Measurements from ENCODE around the gene RIIAD1.

RIIAD1 gene

DNA sequence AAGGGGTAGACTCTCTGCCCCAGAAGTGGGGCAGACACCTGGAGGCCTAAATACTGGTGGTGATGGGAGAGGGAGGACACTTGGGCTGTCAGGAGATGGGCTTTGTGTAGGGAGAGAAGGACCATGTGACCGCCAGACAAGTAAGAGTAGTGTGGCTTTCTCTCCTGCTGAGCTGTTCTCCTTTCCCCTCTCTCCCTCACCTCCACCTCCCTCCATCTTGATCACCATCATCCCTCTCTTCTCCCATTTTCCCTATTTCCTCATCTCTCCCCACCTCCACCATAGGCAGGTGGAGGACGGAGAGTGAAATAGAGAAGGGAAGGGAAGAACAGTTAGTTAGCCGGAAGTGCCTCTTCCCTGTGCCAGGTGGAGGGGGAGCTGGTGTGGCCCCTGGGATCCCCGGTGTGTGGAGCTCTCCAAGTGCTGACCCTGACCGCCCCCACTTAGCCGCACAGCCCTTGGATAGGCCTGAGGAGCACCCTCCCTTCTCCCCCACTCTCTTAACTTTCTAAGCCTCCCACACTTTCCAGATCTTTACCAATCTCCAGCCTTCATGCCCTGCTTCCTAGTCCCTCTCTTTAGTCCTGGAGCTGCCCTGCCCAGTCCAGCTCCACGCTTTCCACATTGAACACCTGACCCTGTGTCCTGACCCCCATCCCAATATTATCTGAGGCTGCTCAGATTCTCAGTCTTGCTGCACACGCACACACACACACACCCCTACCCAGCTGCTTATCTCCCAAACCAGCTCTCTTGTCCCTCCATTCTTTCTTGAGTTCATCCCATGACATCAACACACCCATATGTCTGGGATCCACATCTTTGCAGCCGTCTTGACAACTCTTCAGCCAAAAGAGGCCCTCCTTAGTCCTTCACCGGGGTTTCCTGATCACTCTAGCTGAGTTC is 6.2 kb upstream of the RIIAD1 start:
- Histone ChIP-seq H3K4me2 (ENCODE audit: low read length) (no peak overlapping the region), H2AFZ (ENCODE audit: low read length) (no peak overlapping the region), H3K4me1 (ENCODE audit: insufficient read depth, low read length, severe bottlenecking) (no peaks in the 10 kb centered on the region), H3K27me3 (ENCODE audit: insufficient read depth, low read length) (no peaks in the 10 kb centered on the region), H3K27ac (ENCODE audit: low read depth, low read length, poor library complexity, severe bottlenecking) (no peak overlapping the region), H3K4me3 (ENCODE audit: low read depth, low read length, poor library complexity, severe bottlenecking) (no peak overlapping the region), H3K9ac (ENCODE audit: low read length) (no peak overlapping the region), H3K9me3 (ENCODE audit: low read length) (no peaks in the 10 kb centered on the region), H3K79me2 (ENCODE audit: insufficient read depth, low read length) (no peaks in the 10 kb centered on the region), H3K9me2 (ENCODE audit: low read depth, low read length) (no peaks in the 10 kb centered on the region), H3K36me3 (ENCODE audit: insufficient read depth, low read length) (no peaks in the 10 kb centered on the region), H3F3A (ENCODE audit: insufficient read depth, low read length) (no peaks in the 10 kb centered on the region), H4K20me1 (ENCODE audit: insufficient read depth, low read length) (no peaks in the 10 kb centered on the region)
- TF ChIP-seq, protein P1, sequence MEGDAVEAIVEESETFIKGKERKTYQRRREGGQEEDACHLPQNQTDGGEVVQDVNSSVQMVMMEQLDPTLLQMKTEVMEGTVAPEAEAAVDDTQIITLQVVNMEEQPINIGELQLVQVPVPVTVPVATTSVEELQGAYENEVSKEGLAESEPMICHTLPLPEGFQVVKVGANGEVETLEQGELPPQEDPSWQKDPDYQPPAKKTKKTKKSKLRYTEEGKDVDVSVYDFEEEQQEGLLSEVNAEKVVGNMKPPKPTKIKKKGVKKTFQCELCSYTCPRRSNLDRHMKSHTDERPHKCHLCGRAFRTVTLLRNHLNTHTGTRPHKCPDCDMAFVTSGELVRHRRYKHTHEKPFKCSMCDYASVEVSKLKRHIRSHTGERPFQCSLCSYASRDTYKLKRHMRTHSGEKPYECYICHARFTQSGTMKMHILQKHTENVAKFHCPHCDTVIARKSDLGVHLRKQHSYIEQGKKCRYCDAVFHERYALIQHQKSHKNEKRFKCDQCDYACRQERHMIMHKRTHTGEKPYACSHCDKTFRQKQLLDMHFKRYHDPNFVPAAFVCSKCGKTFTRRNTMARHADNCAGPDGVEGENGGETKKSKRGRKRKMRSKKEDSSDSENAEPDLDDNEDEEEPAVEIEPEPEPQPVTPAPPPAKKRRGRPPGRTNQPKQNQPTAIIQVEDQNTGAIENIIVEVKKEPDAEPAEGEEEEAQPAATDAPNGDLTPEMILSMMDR (IDR thresholded peaks at IDR 0.05; ENCODE audit: low read length) = no peak

DNA sequence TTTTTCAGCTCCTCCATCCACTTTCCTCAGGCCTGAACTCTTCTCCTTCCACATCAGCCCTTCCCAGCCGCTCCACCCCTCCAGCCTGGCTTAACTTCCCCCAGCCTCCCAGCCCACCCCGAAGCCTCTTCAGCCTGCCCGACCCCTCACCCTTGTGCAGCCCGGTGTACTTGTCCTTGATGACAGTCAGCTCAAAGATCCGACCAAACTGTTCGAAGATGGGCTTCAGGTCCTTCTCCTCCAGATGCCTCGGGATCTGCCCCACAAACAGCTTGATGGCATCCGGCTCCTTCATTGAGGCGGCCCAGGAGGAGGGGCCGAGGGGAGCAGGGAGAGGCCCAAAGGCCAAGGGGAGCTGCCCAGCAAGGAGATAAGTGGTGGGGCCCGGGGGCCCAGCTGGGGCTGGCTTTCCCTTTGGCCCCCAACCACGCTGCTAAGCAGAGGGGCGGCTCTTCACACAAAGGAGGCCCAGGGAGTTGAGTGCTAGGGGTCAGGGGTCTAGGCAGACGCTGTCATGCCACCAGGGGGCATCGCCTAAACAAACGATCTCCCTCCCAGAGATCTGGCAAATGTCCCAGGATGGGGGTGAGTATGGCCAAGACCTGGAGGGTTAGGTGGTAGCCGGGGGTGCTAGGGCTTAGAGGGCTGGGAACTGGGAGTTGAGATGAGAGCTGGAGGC is 5.5 kb upstream of the RIIAD1 start:
- no peaks in the 10 kb centered on the region for H3K9me3 ChIP-seq (ENCODE audit: low read length)
- H3K4me3 ChIP-seq (ENCODE audit: low read depth, low read length, poor library complexity, severe bottlenecking) = no peak overlapping the region
- H3K27me3 ChIP-seq (ENCODE audit: insufficient read depth, low read length) = no peaks in the 10 kb centered on the region
- no peak overlapping the region for H3K4me2 ChIP-seq (ENCODE audit: low read length)
- no peaks in the 10 kb centered on the region for H3K9me2 ChIP-seq (ENCODE audit: low read depth, low read length)
- no peaks in the 10 kb centered on the region for H3K36me3 ChIP-seq (ENCODE audit: insufficient read depth, low read length)
- H2AFZ ChIP-seq (ENCODE audit: low read length) = no peak overlapping the region
- H3F3A ChIP-seq (ENCODE audit: insufficient read depth, low read length) = no peaks in the 10 kb centered on the region
- H3K9ac ChIP-seq (ENCODE audit: low read length) = no peak overlapping the region
- no peak for TF ChIP-seq EZH2 (IDR thresholded peaks at IDR 0.05; ENCODE audit: borderline replicate concordance, low read length)
- TF ChIP-seq, protein P1 (IDR thresholded peaks at IDR 0.05; ENCODE audit: low read length) = peak; percentile 42; the same call in 1 of the 2 replicates
- H4K20me1 ChIP-seq (ENCODE audit: insufficient read depth, low read length) = no peaks in the 10 kb centered on the region
- H3K79me2 ChIP-seq (ENCODE audit: insufficient read depth, low read length) = no peaks in the 10 kb centered on the region
- no peak overlapping the region for H3K27ac ChIP-seq (ENCODE audit: low read depth, low read length, poor library complexity, severe bottlenecking)
- H3K4me1 ChIP-seq (ENCODE audit: insufficient read depth, low read length, severe bottlenecking) = no peaks in the 10 kb centered on the region

DNA sequence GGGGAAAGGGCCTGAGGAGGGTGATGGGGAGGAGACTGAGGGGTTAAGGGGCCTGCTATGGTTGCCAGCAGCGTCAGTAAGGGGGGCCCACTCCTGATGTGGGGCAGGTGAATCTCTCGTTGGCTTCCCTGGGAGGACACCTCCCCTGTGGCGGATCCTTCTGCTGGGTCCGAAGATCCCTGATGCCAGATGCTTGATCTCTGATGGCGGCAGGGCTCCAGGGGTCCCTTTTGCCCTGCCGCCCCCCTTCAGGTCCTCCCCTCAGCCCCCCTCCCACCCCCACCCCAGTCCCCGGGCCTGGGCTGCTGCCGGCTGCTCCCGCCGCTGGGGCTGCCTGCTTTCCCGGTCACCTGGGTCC is 4.9 kb upstream of the RIIAD1 start:
- Histone ChIP-seq H3F3A (ENCODE audit: insufficient read depth, low read length) (no peaks in the 10 kb centered on the region), H3K4me1 (ENCODE audit: insufficient read depth, low read length, severe bottlenecking) (peaks cover under 1% of the 10 kb centered on the region), H3K4me2 (ENCODE audit: low read length) (no peak overlapping the region), H4K20me1 (ENCODE audit: insufficient read depth, low read length) (no peaks in the 10 kb centered on the region), H3K79me2 (ENCODE audit: insufficient read depth, low read length) (no peaks in the 10 kb centered on the region), H3K9ac (ENCODE audit: low read length) (no peak overlapping the region), H3K36me3 (ENCODE audit: insufficient read depth, low read length) (no peaks in the 10 kb centered on the region), H2AFZ (ENCODE audit: low read length) (no peak overlapping the region), H3K27me3 (ENCODE audit: insufficient read depth, low read length) (no peaks in the 10 kb centered on the region), H3K4me3 (ENCODE audit: low read depth, low read length, poor library complexity, severe bottlenecking) (no peak overlapping the region), H3K27ac (ENCODE audit: low read depth, low read length, poor library complexity, severe bottlenecking) (no peak overlapping the region), H3K9me2 (ENCODE audit: low read depth, low read length) (no peaks in the 10 kb centered on the region), H3K9me3 (ENCODE audit: low read length) (no peaks in the 10 kb centered on the region)
- TF ChIP-seq EZH2 (IDR thresholded peaks at IDR 0.05; ENCODE audit: borderline replicate concordance, low read length) = no peak
- TF ChIP-seq, protein P1 (IDR thresholded peaks at IDR 0.05; ENCODE audit: low read length) = no peak
